NOMO-1 treated with dmso at 0.1 percent for 144 hours (cell line): ENCODE data around the gene CACNG5.

Source experiments
- DNase-seq: peaks from one replicate; lab custom pipeline; 2025; ENCODE audit not compliant: unreplicated experiment; lab: John Stamatoyannopoulos, UW

CACNG5 gene

DNA sequence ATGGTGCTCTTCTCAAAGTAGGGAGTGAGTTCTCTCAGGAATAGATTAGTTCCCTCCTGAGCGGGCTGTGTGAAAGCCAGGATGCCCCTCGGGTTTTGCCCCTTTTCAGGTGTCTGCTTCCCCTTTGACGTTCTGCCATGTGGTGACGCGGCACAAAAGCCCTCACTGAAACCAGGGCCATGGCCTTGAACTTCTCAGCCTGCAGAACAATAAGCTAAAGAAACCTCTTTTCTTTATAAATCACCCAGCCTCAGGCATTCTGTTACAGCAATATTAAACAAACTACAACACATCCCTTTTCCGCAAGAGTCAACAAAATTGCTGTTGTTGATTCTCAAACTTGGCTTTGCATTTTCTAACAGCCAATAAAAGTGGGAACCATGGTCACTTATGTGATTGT is 15.5 kb upstream of the CACNG5 start:
- DNase-seq, result no peak

GRCh38 chr17:66822009-66822408 is 12.9 kb upstream of the CACNG5 start:
- DNase-seq, result no peak

DNA sequence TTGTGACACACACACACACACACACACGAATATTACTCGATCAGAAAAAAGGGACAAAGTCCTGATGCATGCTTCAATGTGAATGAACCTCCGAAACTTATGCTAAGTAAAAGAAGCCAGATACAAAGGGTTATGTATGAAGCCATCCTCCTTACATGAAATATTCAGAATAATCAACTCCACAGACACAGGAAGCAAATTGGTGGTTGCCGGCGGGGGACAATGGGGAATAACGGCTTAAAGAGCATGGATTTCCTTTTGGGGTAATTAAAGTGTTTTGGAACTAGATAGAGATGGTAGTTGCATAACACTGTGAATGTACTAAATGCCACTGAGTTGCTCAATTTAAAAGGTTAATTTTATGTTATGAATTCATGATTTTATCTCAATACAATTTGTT is 8.1 kb upstream of the CACNG5 start:
- no peak for DNase-seq

GRCh38 chr17:66829386-66829864 is 5.5 kb upstream of the CACNG5 start:
- no peak for DNase-seq

- no peak for DNase-seq
Observed at GRCh38 chr17:66829883-66830282, 5.0 kb upstream of the CACNG5 start.

DNA sequence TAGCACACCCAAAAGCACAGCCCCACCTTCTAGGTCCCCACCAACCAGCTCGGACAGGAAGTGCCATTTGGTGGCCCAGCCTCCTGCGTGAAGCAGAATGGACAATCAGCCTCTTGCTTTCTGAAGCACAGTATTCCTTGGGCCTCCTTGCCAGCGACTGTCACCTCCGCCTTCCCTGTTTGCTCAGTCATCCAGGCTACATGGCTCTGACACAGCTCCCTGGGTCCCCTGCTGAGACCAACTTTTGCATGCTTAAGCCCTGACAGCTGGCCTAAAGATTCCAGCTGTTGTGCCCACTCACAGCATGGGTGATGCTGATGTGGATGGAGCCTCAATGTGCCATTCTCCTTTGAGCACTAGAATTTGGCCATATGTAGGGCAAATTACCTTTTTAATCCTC is 4.5 kb upstream of the CACNG5 start:
- DNase-seq, result no peak

- DNase-seq, result no peak
Observed at GRCh38 chr17:66831383-66832210, 3.3 kb upstream of the CACNG5 start.

DNA sequence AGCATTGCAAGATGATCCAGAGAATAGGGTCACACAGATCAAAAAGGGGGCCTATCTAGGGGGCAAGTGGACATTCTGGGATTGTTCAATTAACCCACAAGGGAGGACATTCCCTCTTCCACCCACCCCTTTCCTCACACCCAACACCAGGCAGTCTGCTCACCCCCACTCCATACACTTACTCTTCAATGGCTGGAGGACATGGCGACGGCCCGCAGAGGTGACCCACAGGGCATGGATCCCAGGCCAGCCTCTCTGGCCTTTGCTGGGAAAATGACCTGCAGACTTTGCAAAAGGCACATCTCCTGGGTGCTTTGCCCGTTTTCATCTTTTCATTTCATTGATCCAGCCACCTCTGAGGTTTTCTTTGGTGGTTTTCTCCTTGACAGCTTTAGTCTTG is 1.7 kb upstream of the CACNG5 start:
- DNase-seq, result no peak

DNA sequence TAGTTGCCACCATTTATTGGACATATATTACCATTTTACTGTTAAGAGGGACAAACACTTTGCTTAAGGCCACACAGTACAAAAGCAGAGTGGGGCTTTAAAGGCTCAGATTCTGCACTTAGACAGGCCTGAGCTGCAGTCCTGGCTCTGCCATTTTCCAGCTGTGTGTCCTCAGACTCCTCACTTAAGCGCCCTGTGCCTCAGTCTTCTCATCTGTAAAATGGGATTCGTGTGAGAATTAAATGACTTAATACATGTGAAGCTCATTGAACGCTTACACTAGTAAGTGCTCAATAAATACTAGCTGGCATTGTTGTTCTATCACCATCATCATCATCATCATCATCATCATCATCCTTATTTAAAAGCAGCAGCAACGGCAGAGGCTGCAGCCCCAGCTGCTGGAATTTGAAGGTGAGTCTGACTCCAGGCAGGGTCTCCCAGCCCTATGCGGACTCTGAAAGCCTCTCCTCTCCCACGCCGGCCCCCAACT is 445 bp upstream of the CACNG5 start:
- no peak for DNase-seq

DNA sequence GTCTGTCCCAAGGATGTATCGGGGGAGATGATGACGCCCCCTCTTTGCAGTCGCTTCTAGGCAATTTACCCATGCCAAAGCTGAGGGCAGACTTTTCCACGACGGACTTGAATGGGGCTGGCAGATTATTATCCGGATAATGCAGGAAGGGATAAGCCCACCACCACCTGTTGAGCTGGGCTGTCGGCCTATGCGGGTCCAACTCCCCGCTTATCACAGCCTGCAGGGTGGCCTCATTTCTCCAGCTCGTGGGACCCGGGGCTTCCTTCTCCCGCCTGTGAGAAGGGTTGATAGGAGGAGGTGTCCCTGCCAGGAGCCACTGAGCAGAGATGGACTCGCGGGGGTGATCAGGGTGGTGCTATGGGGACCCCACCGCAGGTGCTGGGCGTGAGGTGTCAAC is 559 bp downstream of the CACNG5 start:
- no peak for DNase-seq

DNA sequence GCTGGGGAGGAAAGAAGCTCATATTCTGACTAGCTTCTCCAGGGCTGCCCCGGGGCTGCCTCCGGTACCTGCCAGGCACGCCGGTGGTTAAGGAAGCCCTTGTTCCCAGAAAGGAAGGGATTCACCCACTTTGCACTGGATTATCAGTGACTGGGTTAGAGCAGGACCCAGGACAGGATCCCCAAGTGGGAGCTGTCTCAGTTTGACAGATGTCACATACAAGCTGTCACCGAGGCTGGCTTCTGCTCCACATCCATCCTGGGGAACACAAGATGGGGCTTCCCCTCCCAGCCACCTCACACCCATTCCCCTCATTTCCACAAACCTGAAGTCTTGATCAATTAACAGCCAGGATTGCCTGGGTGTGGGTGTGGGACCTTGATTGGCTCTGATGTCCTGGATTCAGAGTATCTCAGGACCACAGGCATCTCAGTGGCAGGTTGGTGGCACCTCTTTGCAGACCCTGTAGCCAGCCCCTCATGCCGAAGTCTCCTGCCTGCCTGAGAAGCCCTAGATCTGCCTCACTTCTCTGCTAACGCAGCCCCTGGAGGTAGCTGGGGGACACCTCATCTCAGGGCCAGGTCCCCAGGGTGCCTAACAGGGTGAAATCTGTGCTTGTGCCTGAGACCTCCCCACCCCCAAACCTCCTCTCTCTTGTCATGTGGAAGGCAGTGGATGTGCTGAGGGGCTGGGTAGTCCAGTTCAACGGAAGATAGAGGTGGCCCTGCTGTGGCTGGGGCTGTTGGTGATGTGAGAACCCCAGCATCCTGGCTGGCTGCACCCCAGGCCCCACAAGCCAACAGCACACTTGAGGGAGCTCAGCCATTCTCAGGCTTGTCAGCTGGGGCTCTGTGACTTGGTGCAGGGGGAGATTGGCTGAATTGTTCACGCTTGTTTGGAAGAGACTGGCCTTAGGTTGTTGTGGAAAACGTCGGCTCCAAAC is 1.4 kb downstream of the CACNG5 start:
- DNase-seq, result no peak

GRCh38 chr17:66837226-66837625 is 2.3 kb downstream of the CACNG5 start:
- no peak for DNase-seq

DNA sequence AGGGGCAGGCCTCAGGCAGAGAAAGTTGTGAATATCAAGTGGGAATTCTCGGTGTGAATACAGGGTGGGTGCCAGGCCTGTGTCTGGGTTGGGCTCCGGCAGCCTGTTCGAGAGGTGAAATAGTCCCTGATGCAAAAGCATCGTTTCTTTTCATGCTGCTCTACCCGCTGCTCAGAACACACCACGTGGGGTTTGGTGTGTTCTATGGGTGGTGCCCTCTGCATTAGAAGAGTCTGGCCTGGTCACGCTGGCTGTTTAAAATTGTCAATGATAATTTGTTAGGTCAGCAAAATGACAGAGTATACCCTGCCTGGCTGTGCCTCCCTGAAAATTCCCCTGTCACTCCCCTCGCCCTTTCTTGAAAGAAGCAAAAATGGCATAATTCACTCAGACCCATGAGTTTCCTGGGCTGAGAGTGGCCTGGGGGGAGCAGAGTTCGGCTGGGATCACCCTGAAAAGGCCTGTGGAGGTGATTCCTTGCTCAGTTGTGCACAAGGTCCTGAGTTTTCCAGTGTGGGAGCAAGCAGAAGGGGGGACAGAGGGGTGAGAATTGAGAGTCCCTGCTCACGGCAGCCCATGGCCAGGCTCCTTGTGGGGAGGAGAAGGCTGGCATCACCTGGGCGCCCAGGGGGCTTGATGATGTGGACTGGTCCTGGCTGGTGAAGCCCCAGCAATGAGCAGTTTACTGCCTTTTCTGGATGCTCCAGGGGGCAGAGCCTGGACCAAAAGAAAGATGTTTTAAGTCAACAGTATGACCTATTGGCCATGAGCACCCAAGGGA is 3.2 kb downstream of the CACNG5 start:
- no peak for DNase-seq

DNA sequence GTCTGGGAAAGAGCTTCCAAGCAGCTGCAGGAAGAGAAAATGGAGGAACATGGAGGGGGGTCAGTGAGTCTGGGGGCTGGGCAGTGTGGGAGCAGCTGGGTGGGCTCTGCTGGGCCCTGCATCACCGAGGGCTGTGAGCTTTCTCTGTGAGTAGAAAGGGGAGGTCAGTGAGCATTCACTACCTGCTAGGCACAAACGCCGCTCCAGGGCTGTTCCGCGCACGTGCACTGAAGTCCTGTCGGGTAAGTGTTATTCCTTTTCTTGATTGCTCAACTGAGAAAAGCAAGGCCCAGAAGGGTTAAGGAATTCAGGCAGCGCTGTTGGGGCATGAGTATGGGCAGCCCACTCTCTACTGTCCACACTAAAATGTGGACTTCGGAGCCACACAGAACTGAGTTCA is 4.7 kb downstream of the CACNG5 start:
- DNase-seq, result no peak

DNA sequence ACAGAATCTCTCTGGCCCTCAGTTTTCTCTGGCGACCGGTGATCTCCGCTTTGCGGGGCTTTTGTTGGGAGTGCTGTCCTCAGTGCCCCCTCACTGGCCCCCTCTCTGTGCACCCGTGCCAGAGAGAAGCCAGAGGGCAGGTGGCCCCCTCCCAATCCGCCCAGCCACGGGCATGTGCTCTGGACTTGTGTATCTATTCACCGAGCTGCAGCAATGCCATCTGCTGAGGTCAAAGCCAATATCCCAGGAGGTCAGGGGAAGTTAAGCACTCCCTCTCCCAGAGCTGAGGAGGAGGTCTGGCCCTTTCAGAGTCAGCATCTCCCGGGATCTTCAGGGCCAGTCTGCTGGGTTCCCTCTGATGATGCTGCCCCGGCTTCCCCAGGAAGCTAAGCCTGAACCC is 5.1 kb downstream of the CACNG5 start:
- DNase-seq, result no peak

DNA sequence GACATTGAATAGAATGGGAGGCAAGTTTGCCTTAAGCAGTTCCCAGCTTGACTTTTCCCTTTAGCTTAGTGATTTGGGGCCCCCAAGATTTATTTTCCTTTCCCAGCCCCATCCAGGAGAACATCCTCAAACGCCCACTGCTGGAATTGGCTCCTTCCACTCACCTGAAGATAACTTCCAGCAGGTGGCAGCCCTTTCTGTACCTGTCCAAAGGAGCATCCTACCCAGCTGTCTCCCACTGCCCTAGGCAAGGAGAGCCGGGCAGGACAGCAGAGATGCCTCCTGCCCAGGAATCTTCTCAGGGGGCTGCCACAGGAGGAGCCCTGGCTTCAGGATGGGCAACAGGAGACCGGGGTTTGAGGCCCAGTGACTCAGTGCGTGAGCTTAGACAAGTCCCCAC is 6.4 kb downstream of the CACNG5 start:
- DNase-seq, result no peak

- DNase-seq, result no peak
Observed at GRCh38 chr17:66841744-66842143, 6.8 kb downstream of the CACNG5 start.

GRCh38 chr17:66842505-66842904 is 7.6 kb downstream of the CACNG5 start:
- no peak for DNase-seq

DNA sequence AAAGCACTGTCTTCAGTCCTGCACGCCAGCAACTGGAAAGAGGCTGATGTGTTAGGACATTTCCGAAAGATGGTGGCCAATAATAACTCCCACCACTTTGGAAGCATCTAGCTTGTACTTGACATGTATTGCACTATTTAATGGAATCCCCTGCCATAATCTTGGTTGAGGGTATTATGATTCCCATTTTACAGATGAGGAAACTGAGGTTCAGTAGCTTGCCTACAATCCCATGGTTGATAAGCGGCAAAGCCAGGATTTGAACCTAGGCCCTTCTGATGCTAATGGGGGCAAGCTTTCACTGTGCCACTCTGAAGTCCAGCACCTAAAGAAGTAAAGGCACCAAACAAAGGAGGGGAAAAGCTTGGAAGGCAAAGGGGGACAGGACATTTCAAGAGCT is 8.0 kb downstream of the CACNG5 start:
- no peak for DNase-seq

DNA sequence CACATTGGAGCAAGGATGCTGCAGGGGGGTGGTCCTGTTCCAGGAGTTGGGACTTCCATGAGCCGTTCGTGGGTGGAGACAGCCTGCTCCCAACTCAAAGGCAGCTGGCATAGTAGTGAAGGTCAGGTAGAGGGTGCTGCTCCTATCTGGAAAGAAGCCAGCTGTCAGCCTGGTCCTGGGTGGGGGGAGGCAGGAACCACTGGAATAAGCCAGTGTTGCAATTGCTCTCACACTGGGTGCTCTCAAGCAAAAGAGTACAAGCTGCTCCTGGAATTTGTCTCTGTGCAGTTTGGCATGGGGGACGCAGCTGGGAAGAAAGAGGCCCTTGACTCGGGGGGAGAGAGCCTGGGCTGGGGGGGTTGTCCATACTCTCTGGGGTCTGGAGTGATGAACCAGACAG is 8.7 kb downstream of the CACNG5 start:
- no peak for DNase-seq

DNA sequence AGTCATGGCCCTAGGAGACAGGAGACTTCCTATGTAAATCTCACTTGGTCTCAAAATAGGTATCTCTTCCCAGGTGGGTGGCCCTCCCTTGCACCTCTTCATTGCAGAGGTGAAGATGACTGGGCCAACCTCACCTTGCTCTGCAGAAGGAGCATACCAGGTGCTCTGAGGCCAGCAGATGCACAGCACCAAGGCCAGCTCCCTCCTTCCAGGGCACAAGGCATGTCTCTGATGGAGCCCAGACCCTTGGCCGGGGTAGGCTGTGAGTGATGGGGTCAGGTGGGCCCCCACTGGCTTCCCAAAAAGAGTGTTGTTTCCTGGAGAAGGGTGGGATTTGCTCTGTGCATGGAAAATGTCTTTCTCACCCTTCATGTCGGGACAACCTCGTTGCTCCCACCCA is 12.8 kb downstream of the CACNG5 start:
- DNase-seq, result no peak
